ENCODE results near the gene MED20. TPM values are rescaled to one million over a fixed set of nuclear protein-coding genes. Genes with fewer than 3 reads are reported as not detected.

MED20 gene
- total RNA-seq, 1 experiment from 2014 or later: 28.5 TPM

- Histone ChIP-seq H3K79me2 (ENCODE audit: low read length) (no peaks in the 10 kb centered on the region), H3K4me1 (ENCODE audit: insufficient read depth, low read length) (peaks cover 18% of the 10 kb centered on the region), H3F3A (ENCODE audit: low read length, unreplicated experiment) (no peaks in the 10 kb centered on the region), H2AFZ (ENCODE audit: low read length) (no peak overlapping the region), H3K4me2 (ENCODE audit: low read length) (no peak overlapping the region), H3K9me2 (replicated peaks; ENCODE audit: low read length) (no peaks in the 10 kb centered on the region), H3K27me3 (ENCODE audit: low read length) (no peaks in the 10 kb centered on the region), H4K20me1 (ENCODE audit: low read length) (no peaks in the 10 kb centered on the region), H3K9ac (ENCODE audit: low read length) (no peak overlapping the region), H3K9me3 (ENCODE audit: low read length) (no peaks in the 10 kb centered on the region), H3K36me3 (ENCODE audit: low read depth, low read length) (no peaks in the 10 kb centered on the region), H3K27ac (ENCODE audit: low read length) (no peak overlapping the region), H3K4me3 (ENCODE audit: low read length) (no peak overlapping the region)
- CTCF ChIA-PET: no interaction called here
- intact Hi-C loops (cut with micrococcal nuclease): no loop called here
- POLR2A ChIA-PET (ENCODE audit: unreplicated experiment): no interaction called here
- no peak for ATAC-seq
- no TSS peak for BruUV-seq (replicated peaks)
- DNase-seq: no peak
- TF ChIP-seq CTCF (conservative IDR thresholded peaks at IDR 0.05; ENCODE audit: low read depth, low read length): no peak
- no peak for TF ChIP-seq EZH2phosphoT487 (IDR thresholded peaks at IDR 0.05; ENCODE audit: borderline replicate concordance, low read length)
- no peak for TF ChIP-seq EZH2 (IDR thresholded peaks at IDR 0.05; ENCODE audit: low read length, unreplicated experiment)
Measured at GRCh38 chr6:41881506-41881905, 39.4 kb downstream of the MED20 start.

GRCh38 chr6:41878961-41879405, 42.0 kb downstream of the MED20 start:
- ChIA-PET CTCF (no interaction called here), POLR2A (ENCODE audit: unreplicated experiment) (no interaction called here)
- ATAC-seq (peak; percentile 78), DNase-seq (peak; percentile 65)
- Histone ChIP-seq H3K9ac (ENCODE audit: low read length) (no peak overlapping the region), H3K4me3 (ENCODE audit: low read length) (no peak overlapping the region; the same call in 1 of the 2 replicates), H4K20me1 (ENCODE audit: low read length) (no peaks in the 10 kb centered on the region), H3K27me3 (ENCODE audit: low read length) (no peaks in the 10 kb centered on the region), H3K27ac (ENCODE audit: low read length) (peak overlapping the region; percentile 8; the same call in 1 of the 2 replicates), H3K79me2 (ENCODE audit: low read length) (no peaks in the 10 kb centered on the region), H3K9me3 (ENCODE audit: low read length) (no peaks in the 10 kb centered on the region), H3F3A (ENCODE audit: low read length, unreplicated experiment) (no peaks in the 10 kb centered on the region), H3K36me3 (ENCODE audit: low read depth, low read length) (no peaks in the 10 kb centered on the region), H3K4me1 (ENCODE audit: insufficient read depth, low read length) (peaks cover 18% of the 10 kb centered on the region), H2AFZ (ENCODE audit: low read length) (no peak overlapping the region), H3K9me2 (replicated peaks; ENCODE audit: low read length) (no peaks in the 10 kb centered on the region), H3K4me2 (ENCODE audit: low read length) (peak overlapping the region; percentile 57)
- intact Hi-C loops (cut with micrococcal nuclease): no loop called here
- BruUV-seq (replicated peaks): no TSS peak
- TF ChIP-seq CTCF (conservative IDR thresholded peaks at IDR 0.05; ENCODE audit: low read depth, low read length): no peak
- TF ChIP-seq EZH2phosphoT487 (IDR thresholded peaks at IDR 0.05; ENCODE audit: borderline replicate concordance, low read length): no peak
- no peak for TF ChIP-seq EZH2 (IDR thresholded peaks at IDR 0.05; ENCODE audit: low read length, unreplicated experiment)

GRCh38 chr6:41878246-41878645, 42.7 kb downstream of the MED20 start:
- TF ChIP-seq EZH2phosphoT487 (IDR thresholded peaks at IDR 0.05; ENCODE audit: borderline replicate concordance, low read length) (no peak), EZH2 (IDR thresholded peaks at IDR 0.05; ENCODE audit: low read length, unreplicated experiment) (no peak), CTCF (conservative IDR thresholded peaks at IDR 0.05; ENCODE audit: low read depth, low read length) (no peak)
- no peaks in the 10 kb centered on the region for H3F3A ChIP-seq (ENCODE audit: low read length, unreplicated experiment)
- no peak overlapping the region; the same call in 1 of the 2 replicates for H3K4me3 ChIP-seq (ENCODE audit: low read length)
- peak; percentile 59 for DNase-seq
- H3K4me1 ChIP-seq (ENCODE audit: insufficient read depth, low read length): peaks cover 18% of the 10 kb centered on the region
- no TSS peak for BruUV-seq (replicated peaks)
- no peaks in the 10 kb centered on the region for H3K36me3 ChIP-seq (ENCODE audit: low read depth, low read length)
- H3K79me2 ChIP-seq (ENCODE audit: low read length): no peaks in the 10 kb centered on the region
- peak overlapping the region; percentile 57 for H3K4me2 ChIP-seq (ENCODE audit: low read length)
- no peak overlapping the region for H2AFZ ChIP-seq (ENCODE audit: low read length)
- CTCF ChIA-PET: interaction anchor here (0.6 kb wide), 1 partner anchor 347 kb away, joined by 5 read pairs; no protein-coding TSS in a partner anchor
- no peaks in the 10 kb centered on the region for H3K27me3 ChIP-seq (ENCODE audit: low read length)
- no peak overlapping the region for H3K9ac ChIP-seq (ENCODE audit: low read length)
- peak; percentile 68 for ATAC-seq
- no peaks in the 10 kb centered on the region for H4K20me1 ChIP-seq (ENCODE audit: low read length)
- H3K27ac ChIP-seq (ENCODE audit: low read length): no peak overlapping the region
- POLR2A ChIA-PET (ENCODE audit: unreplicated experiment): interaction anchor here (0.7 kb wide), 1 partner anchor 17 kb away, joined by 4 read pairs; no protein-coding TSS in a partner anchor
- no peaks in the 10 kb centered on the region for H3K9me2 ChIP-seq (replicated peaks; ENCODE audit: low read length)
- H3K9me3 ChIP-seq (ENCODE audit: low read length): no peaks in the 10 kb centered on the region
- intact Hi-C loops (cut with micrococcal nuclease): no loop called here

Data from PC-3 (cell line).